HepG2 (cell line): ENCODE measurements around the gene TANGO2. TPM values are rescaled to one million over a fixed set of nuclear protein-coding genes. Genes with fewer than 3 reads are reported as not detected.
A peak's percentile ranks its signal among the peaks of the same experiment; 100 is the strongest.

Experiments
- NCOA1 ChIP-seq: sonication (generic); formaldehyde crosslinking; IDR thresholded peaks from 2 replicates; pipeline ENCODE4 v1.9.0; 2021; ENCODE audit warnings: missing genetic modification reagents
- NCOA5 ChIP-seq: sonication (generic); formaldehyde crosslinking; IDR thresholded peaks from 2 replicates; pipeline ENCODE4 v1.4.0; 2020; ENCODE audit warnings: missing genetic modification reagents
- PHF5A ChIP-seq: IDR thresholded peaks from one replicate; pipeline ENCODE4 v1.6.1; 2018; ENCODE audit warnings: low read depth, missing genetic modification reagents; ENCODE audit not compliant: unreplicated experiment
- POLR2AphosphoS2 ChIP-seq: IDR thresholded peaks from 2 replicates; pipeline ENCODE4 v1.6.1; 2011; ENCODE audit warnings: low read depth, low read length, improper control_type of control experiment
- RERE ChIP-seq: IDR thresholded peaks from 2 replicates; pipeline ENCODE4 v1.6.1; 2016; ENCODE audit warnings: low read depth, missing genetic modification reagents, missing compliant biosample characterization
- RFX5 ChIP-seq: IDR thresholded peaks from 2 replicates; pipeline ENCODE4 v1.6.1; 2011; ENCODE audit warnings: low read depth, low read length, improper control_type of control experiment
- SMARCC2 ChIP-seq: fragments of 450-650 bp; IDR thresholded peaks from 2 replicates; pipeline ENCODE4 v1.6.1; 2017; ENCODE audit warnings: antibody characterized with exemption, mild to moderate bottlenecking
- TFDP2 ChIP-seq: sonication (generic); formaldehyde crosslinking; IDR thresholded peaks from 2 replicates; pipeline ENCODE4 v1.4.0; 2020; ENCODE audit warnings: missing genetic modification reagents
- ZBTB44 ChIP-seq: sonication (generic); formaldehyde crosslinking; IDR thresholded peaks from 2 replicates; pipeline ENCODE4 v1.4.0; 2020; ENCODE audit warnings: missing genetic modification reagents
- ZMAT5 ChIP-seq: sonication (generic); formaldehyde crosslinking; IDR thresholded peaks from 2 replicates; pipeline ENCODE4 v1.5.0; 2020; ENCODE audit warnings: mild to moderate bottlenecking, low read depth, missing genetic modification reagents, borderline replicate concordance
- ZNF280B ChIP-seq: sonication (generic); formaldehyde crosslinking; IDR thresholded peaks from 2 replicates; pipeline ENCODE4 v1.5.0; 2020; ENCODE audit warnings: missing genetic modification reagents, mild to moderate bottlenecking, borderline replicate concordance
- ZNF496 ChIP-seq: sonication (generic); formaldehyde crosslinking; IDR thresholded peaks from 2 replicates; pipeline ENCODE4 v1.8.1; 2023; ENCODE audit warnings: mild to moderate bottlenecking, moderate library complexity, missing genetic modification reagents; ENCODE audit not compliant: insufficient replicate concordance
- polyA plus RNA-seq, 8 experiments: library from polyadenylated mRNA; depleted of rRNA in 3 of 8; stranded (reverse) in 7 of 8; unstranded in 1 of 8; fragments of >200 nt; fragmentation: Illumina TruSeq in 4 of 8; extraction: Trizol in 4 of 8; gene quantifications; 2 replicates each; pipeline versions ENCODE4 v1.2.1 to v1.2.3, GENCODE V29; 2011 to 2016; ENCODE audit warnings: low read depth in 4 of 8, missing spikeins in 1 of 8, mixed read lengths in 1 of 8; ENCODE audit not compliant: insufficient read depth in 1 of 8
- total RNA-seq, 5 experiments: library from RNA; depleted of rRNA; stranded (reverse); fragments of >200 nt; fragmentation: Illumina TruSeq; extraction: Trizol; gene quantifications; 2 replicates each; pipeline ENCODE4 v1.2.3, GENCODE V29; 2016; ENCODE audit warnings: low read depth in 1 of 5

Gene TANGO2
- total and polyA plus RNA-seq, 2 of the 13 experiments (the other 11 are each of a cell fraction or from before 2014, with no cell fraction given) = 12.9 to 14.8 TPM

- TF ChIP-seq ZNF280B (CRISPR knock-in tag) (0 out of 2 replicates have a peak, but pooled peaks have one; percentile 56), TFDP2 (CRISPR knock-in tag) (peak; percentile 99), ZNF496 (CRISPR knock-in tag) (no peak), NCOA5 (CRISPR knock-in tag) (no peak), ZMAT5 (CRISPR knock-in tag) (no peak), SMARCC2 (no peak), RERE (CRISPR knock-in tag) (0 out of 2 replicates have a peak, but pooled peaks have one; percentile 31), PHF5A (no peak), RFX5 (no peak), ZBTB44 (CRISPR knock-in tag) (no peak), NCOA1 (CRISPR knock-in tag) (no peak), POLR2AphosphoS2 (no peak)
Measured at GRCh38 chr22:20079745-20080444, 59.0 kb downstream of the TANGO2 start, which contains the start of gene DGCR8 (continued).
